ENCODE measurements around the gene HERPUD1. TPM values are rescaled to one million over a fixed set of nuclear protein-coding genes. Genes with fewer than 3 reads are reported as not detected.
"Not testable (repeated sequence)": the region's sequence is repeated elsewhere in the genome, so short reads cannot be mapped to it uniquely, and the experiment has no call there.

The HERPUD1 gene
- total RNA-seq, 1 experiment from 2014 or later = 104 TPM

DNA sequence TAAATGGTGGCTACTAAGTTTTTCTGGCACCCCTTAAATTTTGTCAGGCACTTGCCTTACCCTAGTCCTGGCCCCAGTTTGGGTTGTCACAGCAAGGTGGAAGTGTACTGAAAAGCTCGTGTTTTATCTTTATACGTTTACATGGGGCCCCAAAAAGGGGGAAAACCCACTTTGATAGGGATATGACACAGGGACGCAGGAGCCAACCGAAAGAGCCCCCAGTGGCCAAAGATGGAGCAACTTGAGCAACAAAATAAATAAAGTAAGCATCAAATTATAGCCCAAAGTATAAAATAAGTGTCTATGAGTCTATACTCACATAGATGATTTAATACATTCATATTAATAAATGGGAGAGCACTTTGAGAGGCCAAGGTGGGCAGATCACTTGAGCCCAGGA, 24.8 kb downstream of the HERPUD1 start:
- DNase-seq (ENCODE audit: low read depth) = no peak

DNA sequence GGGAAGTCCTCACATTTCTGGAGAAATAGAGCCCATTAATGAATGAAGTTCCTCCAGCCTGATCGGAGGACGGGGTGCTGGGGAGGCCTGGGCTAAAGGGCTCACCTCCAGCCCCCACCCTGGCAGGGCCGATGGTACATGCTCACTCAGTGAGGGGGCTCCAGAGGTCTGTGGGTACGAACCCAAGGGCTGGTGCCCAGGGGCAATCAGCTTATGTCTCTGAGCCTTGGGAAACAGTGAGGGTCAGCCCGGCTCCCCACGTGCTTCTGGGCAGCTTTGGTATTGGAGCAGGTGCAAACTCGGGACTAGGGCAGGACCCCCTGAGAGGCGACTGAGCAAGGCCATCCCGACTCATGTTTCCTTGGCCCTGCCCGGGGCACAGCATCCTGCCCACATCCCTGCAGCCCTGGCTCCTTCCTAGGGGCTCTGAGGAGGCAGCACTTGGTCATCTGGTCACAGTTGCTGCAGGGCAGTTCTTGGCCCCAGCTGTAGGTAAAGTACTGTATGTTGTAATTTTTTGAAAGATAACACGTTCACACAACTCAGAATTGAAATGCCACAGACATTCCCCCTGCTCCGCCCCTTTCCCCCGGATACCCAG, 28.8 kb downstream of the HERPUD1 start:
- DNase-seq (ENCODE audit: low read depth) = peak; percentile 39

DNA sequence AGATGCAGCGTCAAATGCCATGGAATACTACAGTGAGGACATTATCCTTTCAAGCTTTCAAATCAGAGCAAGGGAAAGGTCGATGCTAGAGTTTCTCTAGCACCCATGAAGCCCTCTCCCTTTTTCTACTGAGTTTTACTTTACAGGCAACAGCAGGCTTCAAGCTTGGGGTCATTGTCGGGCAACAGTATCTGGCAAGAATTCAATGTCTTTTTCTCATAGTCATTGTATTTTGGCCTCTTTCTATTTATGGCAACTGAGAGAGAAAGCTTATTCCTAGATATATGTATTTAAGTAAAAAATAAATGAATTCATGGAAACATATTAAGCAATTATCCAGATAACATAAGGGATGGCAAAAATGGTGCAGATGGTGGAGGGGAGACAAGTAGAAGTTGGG, 29.4 kb downstream of the HERPUD1 start:
- no peak for DNase-seq (ENCODE audit: low read depth)

DNA sequence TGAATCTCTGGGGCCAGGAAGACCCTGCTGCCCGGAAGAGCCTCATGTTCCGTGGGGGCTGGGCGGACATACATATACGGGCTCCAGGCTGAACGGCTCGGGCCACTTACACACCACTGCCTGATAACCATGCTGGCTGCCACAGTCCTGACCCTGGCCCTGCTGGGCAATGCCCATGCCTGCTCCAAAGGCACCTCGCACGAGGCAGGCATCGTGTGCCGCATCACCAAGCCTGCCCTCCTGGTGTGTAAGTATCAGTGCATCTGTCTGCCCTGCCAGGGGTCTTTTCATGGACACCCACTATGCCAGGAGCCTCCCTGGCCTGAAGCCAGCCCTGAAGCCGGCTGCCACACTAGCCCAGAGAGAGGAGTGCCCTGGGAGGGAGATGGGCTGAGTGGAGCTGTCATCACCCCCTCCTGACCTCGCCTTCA, 29.9 kb downstream of the HERPUD1 start, which contains the start of gene CETP:
CETP (plus strand) TSS at position 100 of the 431 bp plus-strand sequence; CDS start at position 130, 30 bp downstream.
- DNase-seq (ENCODE audit: low read depth) = no peak

- peak; percentile 89 for DNase-seq (ENCODE audit: low read depth)
These were observed 32.6 kb downstream of the HERPUD1 start for GRCh38 chr16:56964243-56965148.

GRCh38 chr16:56965149-56966092, 33.5 kb downstream of the HERPUD1 start:
- peak; percentile 47 for DNase-seq (ENCODE audit: low read depth)

- no peak for DNase-seq (ENCODE audit: low read depth)
These were observed 34.1 kb downstream of the HERPUD1 start for GRCh38 chr16:56966093-56966475.

DNA sequence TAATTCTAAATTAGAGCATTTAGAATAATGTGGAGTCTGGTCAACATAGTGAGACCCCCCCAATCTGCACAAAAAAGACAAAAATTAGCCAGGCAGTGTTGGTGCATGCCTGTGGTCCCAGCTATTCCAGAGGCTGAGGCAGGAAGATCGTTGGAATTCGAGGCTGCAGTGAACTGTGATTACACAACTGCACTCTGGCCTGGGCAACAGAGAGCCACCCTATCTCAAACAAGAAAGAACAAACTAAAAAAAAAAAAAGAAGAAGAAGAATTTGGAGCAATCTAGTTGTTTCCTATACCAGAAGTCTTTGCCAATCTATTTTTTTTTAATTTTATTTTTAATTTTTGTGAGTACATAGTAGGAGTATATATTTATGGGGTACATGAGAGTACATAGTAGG, 35.8 kb downstream of the HERPUD1 start:
- DNase-seq (ENCODE audit: low read depth) = no peak

GRCh38 chr16:56969769-56970168, 37.8 kb downstream of the HERPUD1 start:
- DNase-seq (ENCODE audit: low read depth) = no peak

DNA sequence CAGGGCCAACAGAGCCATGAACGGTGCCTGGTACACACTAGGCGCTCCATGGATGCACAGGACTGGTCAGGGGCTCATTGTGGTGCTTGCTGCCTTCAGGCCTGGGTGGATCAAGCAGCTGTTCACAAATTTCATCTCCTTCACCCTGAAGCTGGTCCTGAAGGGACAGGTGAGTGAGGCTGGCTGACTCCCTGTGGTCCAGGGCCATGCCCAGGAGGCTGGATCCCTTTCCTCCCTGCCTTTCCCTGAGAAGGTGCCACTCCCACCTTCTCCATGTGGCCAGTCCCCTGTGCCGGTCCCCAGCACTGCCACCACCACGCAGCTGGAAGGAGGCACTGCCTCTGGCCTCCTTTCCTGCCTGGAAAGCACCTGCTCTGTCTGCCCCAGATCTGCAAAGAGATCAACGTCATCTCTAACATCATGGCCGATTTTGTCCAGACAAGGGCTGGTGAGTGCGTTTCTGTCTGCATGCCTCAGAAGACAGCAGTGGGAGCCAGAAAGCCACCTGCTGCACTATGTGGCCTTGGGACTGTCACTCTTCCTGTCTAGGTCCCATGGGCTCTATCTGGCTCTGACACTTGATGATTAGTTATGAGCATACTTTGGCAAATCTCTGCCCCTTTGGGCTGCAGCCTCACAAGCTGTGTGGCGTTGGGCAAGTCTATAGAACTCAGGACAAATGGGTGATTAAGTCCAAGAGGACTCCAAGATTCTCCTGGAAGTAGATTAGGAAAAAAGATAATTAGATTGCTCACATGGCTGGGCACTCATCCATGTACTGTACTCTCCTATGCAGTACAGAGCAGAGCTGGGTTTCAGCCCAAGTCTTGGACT, 39.2 kb downstream of the HERPUD1 start:
- DNase-seq (ENCODE audit: low read depth) = peak; percentile 50

DNA sequence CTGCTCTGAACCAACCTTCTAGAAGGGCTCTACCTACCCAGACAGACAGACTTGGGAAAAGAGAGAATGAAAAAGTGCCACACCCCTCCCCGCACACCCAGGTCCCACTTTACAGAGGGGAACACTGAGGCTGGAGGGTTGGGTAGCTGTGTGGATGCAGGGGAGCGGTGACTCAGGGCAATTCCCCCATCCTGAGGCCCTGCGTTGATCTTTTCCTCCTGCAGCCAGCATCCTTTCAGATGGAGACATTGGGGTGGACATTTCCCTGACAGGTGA, 39.8 kb downstream of the HERPUD1 start:
- no peak for DNase-seq (ENCODE audit: low read depth)

- DNase-seq (ENCODE audit: low read depth) = no peak
These were observed 40.7 kb downstream of the HERPUD1 start for GRCh38 chr16:56972403-56973293.

DNA sequence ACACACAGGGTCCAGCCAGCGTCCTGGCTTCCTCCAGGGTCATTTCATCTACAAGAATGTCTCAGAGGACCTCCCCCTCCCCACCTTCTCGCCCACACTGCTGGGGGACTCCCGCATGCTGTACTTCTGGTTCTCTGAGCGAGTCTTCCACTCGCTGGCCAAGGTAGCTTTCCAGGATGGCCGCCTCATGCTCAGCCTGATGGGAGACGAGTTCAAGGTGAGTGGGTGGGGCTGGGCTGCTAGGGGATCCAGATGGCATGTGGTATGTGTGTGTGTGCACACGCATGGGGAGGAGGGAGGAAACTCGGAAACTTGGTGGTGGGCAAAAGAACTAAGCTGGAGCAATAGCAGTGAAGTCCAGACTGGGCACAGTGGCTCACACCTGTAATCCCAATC, 41.4 kb downstream of the HERPUD1 start:
- no peak for DNase-seq (ENCODE audit: low read depth)

- not testable (repeated sequence) for DNase-seq (ENCODE audit: low read depth)
These were observed 42.0 kb downstream of the HERPUD1 start for GRCh38 chr16:56973899-56974298.

DNA sequence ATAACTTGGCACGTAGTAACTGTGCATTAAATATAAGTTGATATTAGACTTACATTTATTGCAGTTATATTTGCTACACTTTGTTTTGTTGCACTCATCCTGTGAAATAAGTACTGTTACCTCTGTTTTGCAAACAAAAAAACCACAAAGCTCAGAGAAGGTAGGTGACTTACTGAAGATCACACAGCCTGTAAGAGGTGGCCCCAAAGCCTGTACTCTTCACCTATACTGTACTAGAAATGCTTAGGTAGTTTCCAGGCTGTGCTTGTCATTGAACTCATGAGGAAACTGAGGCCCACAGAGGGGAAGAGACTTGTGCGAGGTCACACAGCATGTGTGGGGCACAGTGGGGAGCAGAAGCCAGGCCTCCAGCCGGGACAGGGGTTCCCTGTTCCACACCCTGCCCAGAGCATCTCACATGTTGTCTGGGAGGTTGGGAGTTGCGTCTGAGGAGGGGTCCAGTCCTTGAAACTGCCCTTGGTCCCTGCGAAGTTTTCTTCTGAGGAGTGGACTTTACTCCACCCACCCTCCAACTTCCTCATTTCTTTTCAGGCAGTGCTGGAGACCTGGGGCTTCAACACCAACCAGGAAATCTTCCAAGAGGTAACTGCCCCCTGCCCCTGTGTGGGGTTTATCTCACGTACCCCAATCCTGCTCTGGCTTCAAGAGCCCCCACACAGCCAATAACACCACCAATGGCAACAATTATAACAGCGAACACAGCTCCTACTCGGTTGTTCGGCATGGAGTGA, 42.8 kb downstream of the HERPUD1 start:
- DNase-seq (ENCODE audit: low read depth) = no peak

- no peak for DNase-seq (ENCODE audit: low read depth)
These were observed 43.8 kb downstream of the HERPUD1 start for GRCh38 chr16:56975714-56976113.

DNA sequence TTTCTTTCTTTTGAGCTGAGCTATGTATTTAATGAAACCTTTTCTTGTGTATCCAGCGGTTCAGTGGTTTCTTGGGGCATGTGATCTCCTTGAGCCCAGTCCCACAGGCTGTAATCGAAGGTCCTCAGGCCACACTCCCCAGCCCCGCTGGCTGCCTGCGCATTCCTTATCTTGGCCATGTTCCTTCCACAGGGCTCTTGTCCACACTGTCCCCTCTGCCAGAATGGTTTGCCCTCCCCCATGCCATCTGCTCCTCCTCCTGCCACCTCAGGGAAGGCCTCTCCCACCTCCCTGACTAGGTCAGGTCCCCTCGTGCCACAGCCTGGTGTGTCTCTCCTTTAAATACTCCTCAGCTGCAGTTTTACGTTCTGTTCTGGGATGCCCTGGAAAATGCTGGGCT, 45.3 kb downstream of the HERPUD1 start:
- no peak for DNase-seq (ENCODE audit: low read depth)

DNA sequence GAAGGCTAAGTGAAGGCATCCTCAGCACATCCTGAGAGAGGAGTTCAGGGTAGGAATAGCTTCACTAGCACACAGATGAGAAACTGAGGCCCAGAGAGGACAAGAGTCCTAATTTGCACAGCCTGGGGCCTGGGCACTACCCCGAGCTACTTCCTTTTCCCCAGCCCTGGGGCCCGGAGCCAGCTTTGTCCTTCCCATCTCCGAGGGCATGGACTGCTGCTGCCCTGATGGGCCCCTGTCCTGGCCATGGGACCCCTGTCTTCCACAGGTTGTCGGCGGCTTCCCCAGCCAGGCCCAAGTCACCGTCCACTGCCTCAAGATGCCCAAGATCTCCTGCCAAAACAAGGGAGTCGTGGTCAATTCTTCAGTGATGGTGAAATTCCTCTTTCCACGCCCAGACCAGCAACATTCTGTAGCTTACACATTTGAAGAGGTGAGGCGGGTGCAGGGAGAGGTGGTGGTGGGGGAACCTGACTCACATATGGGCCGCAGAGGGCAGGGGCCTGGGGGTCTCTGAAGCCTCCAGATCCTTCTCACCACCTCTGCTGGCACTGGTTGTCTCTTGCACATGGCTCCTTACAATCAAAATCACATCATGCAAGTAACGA, 46.0 kb downstream of the HERPUD1 start:
- no peak for DNase-seq (ENCODE audit: low read depth)

- no peak for DNase-seq (ENCODE audit: low read depth)
These were observed 48.2 kb downstream of the HERPUD1 start for GRCh38 chr16:56980201-56980535.
